Measurements from ENCODE around the gene MAML2. TPM values are rescaled to one million over a fixed set of nuclear protein-coding genes. Genes with fewer than 3 reads are reported as not detected.

Gene MAML2
- total and polyA plus RNA-seq, 2 experiments from 2014 or later: 2.0 to 7.1 TPM

- Histone ChIP-seq H3F3A (replicated peaks; ENCODE audit: low read depth) (0 out of 2 replicates have a peak, but pooled peaks cover 5% of the 10 kb centered on the region), H3K27ac (ENCODE audit: low read depth) (peak overlapping the region; percentile 26), H3K4me1 (ENCODE audit: insufficient read depth) (peaks cover 90% of the 10 kb centered on the region), H3K27me3 (ENCODE audit: insufficient read depth) (no peaks in the 10 kb centered on the region), H4K20me1 (replicated peaks; ENCODE audit: insufficient read depth) (no peaks in the 10 kb centered on the region), H3K4me2 (peak overlapping the region; percentile 0), H2AFZ (no peak overlapping the region), H3K4me3 (peak overlapping the region; percentile 3), H3K79me2 (replicated peaks; ENCODE audit: insufficient read depth) (peaks cover 60% of the 10 kb centered on the region), H3K9me2 (ENCODE audit: insufficient read depth) (peaks cover 4% of the 10 kb centered on the region; the same call in 1 of the 2 replicates), H3K36me3 (ENCODE audit: insufficient read depth) (no peaks in the 10 kb centered on the region)
- peak overlapping the region; percentile 29; the same call in 2 of the 3 replicates for H3K4me3 Mint-ChIP-seq
- no peaks in the 10 kb centered on the region for H3K27me3 Mint-ChIP-seq (ENCODE audit: insufficient read depth, low read depth, poor library complexity)
- peak; percentile 62 for ATAC-seq
- H3K36me3 Mint-ChIP-seq (ENCODE audit: low read depth): no peaks in the 10 kb centered on the region
- no peak for TF ChIP-seq REST (IDR thresholded peaks at IDR 0.05; ENCODE audit: unreplicated experiment)
- TF ChIP-seq ZNF462 (CRISPR knock-in tag; IDR thresholded peaks at IDR 0.05): peak; percentile 89
- no peak for TF ChIP-seq EZH2phosphoT487 (IDR thresholded peaks at IDR 0.05; ENCODE audit: unreplicated experiment)
- peak; percentile 66; the same call in 1 of the 2 replicates for TF ChIP-seq NANOG (IDR thresholded peaks at IDR 0.05; ENCODE audit: borderline replicate concordance)
- TF ChIP-seq CTCF (conservative IDR thresholded peaks at IDR 0.05; ENCODE audit: low read depth in 2 of 2): no peak
- no peak for TF ChIP-seq EZH2 (IDR thresholded peaks at IDR 0.05; ENCODE audit: low read depth, unreplicated experiment)
- no peak for TF ChIP-seq ZNF331 (CRISPR knock-in tag; IDR thresholded peaks at IDR 0.05; ENCODE audit: low read depth)
- no peak for TF ChIP-seq ZNF114 (CRISPR knock-in tag; IDR thresholded peaks at IDR 0.05)
- no peak for TF ChIP-seq STAT1 (IDR thresholded peaks at IDR 0.05; ENCODE audit: unreplicated experiment)
- TF ChIP-seq JUNB (IDR thresholded peaks at IDR 0.05; ENCODE audit: unreplicated experiment): no peak
- H3K27ac Mint-ChIP-seq: peak overlapping the region; percentile 79; the same call in 1 of the 2 replicates
- peak; percentile 44 for DNase-seq (ENCODE audit: low spot score)
- peaks cover 79% of the 10 kb centered on the region for H3K4me1 Mint-ChIP-seq
- H3K9me3 Mint-ChIP-seq: no peaks in the 10 kb centered on the region
These were observed 9.7 kb downstream of the MAML2 start for GRCh38 chr11:96333191-96333719.

Measured in GM23338 (cell line).